Spinal cord (tissue), 4 donors: Measurements from ENCODE around the gene OR9G1. TPM values are rescaled to one million over a fixed set of nuclear protein-coding genes. Genes with fewer than 3 reads are reported as not detected.

Source experiments
- polyA plus RNA-seq, 2 donors: library from polyadenylated mRNA; unstranded; fragments of 120-200 nt; gene quantifications; one replicate each; pipeline ENCODE4 v1.2.1, GENCODE V29; 2013; ENCODE audit not compliant: insufficient read length in 2 of 2
- small RNA-seq: library from RNA; depleted of rRNA; stranded (forward); fragments of <200 nt; gene quantifications from one replicate; pipeline ENCODE3, GENCODE V24; 2014; ENCODE audit warnings: low replicate concordance
- total RNA-seq, 2 donors: library from RNA; depleted of rRNA in 1 of 2; stranded (reverse); fragments of 120-200 nt in 1 of 2; fragments of >200 nt in 1 of 2; gene quantifications; one replicate each; pipeline versions ENCODE4 v1.2.3 to v1.2.4, GENCODE V29; 2013 to 2014

OR9G1 gene
- total and polyA plus RNA-seq, 4 donors: not detected

Small RNA genes within 50 kb of the gene (small RNA-seq; reads per million reads assigned to genes)
- not detected for gene AP001803.1
- gene AP004245.1: not detected
- gene MIR6128: not detected

Other genes starting within 250 kb of the OR9G1 start
- gene OR5M3, start 225.7 kb upstream of the OR9G1 start, total RNA-seq: not detected
- not detected for gene OR5M3, start 225.7 kb upstream of the OR9G1 start, polyA plus RNA-seq
- gene OR5M8, start 207.7 kb upstream of the OR9G1 start, total RNA-seq: not detected
- not detected for gene OR5M8, start 207.7 kb upstream of the OR9G1 start, polyA plus RNA-seq
- not detected for gene OR5M11, start 155.8 kb upstream of the OR9G1 start, total RNA-seq
- not detected for gene OR5M11, start 155.8 kb upstream of the OR9G1 start, polyA plus RNA-seq
- not detected for gene OR5M10, start 121.4 kb upstream of the OR9G1 start, total RNA-seq
- gene OR5M10, start 121.4 kb upstream of the OR9G1 start, polyA plus RNA-seq: not detected
- not detected for gene OR5M1, start 84.2 kb upstream of the OR9G1 start, total RNA-seq
- gene OR5M1, start 84.2 kb upstream of the OR9G1 start, polyA plus RNA-seq: not detected
- gene OR5AP2, start 56.7 kb upstream of the OR9G1 start, total RNA-seq: not detected
- gene OR5AP2, start 56.7 kb upstream of the OR9G1 start, polyA plus RNA-seq: not detected
- not detected for gene OR5AR1, start 35.4 kb upstream of the OR9G1 start, total RNA-seq
- not detected for gene OR5AR1, start 35.4 kb upstream of the OR9G1 start, polyA plus RNA-seq
- not detected for gene OR9G4, start 49.6 kb downstream of the OR9G1 start, total RNA-seq
- not detected for gene OR9G4, start 49.6 kb downstream of the OR9G1 start, polyA plus RNA-seq